OCI-LY7 (cell line): ENCODE data around the gene VPS13D.

Experiments
- EZH2phosphoT487 ChIP-seq: fragments of 200-600 bp; sonication (generic); IDR thresholded peaks from 2 replicates; pipeline ENCODE4 v1.6.1; 2018; ENCODE audit warnings: low read depth, borderline replicate concordance, mild to moderate bottlenecking, mixed run types, antibody characterized with exemption, low read length, moderate library complexity, mixed read lengths
- TF ChIP-seq, protein P1 (sequence below): fragments of 200-600 bp; sonication (generic); conservative IDR thresholded peaks from 2 replicates; pipeline ENCODE4 v1.5.1; 2014; ENCODE audit warnings: mild to moderate bottlenecking, antibody characterized with exemption, low read length, moderate library complexity, mixed read lengths

DNA sequence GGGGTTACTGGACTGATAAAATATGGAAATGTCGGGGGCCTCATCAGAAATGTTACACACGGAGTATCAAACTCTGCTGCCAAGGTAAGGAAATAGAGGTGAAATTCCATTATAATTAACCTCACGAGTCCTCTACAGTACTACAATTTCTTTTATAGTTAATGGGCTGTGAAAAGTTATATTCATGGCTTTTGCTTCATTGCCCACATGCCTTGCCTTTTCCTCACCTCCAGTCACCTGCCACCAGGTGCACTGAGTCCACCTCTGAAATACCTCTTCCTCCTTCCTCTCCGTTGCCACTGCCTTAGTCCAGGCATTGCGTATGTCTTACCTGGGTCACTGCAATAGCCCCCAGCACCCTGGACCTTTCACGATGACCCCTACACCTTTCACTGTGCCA, 186.9 kb downstream of the VPS13D start:
- TF ChIP-seq, protein P1, sequence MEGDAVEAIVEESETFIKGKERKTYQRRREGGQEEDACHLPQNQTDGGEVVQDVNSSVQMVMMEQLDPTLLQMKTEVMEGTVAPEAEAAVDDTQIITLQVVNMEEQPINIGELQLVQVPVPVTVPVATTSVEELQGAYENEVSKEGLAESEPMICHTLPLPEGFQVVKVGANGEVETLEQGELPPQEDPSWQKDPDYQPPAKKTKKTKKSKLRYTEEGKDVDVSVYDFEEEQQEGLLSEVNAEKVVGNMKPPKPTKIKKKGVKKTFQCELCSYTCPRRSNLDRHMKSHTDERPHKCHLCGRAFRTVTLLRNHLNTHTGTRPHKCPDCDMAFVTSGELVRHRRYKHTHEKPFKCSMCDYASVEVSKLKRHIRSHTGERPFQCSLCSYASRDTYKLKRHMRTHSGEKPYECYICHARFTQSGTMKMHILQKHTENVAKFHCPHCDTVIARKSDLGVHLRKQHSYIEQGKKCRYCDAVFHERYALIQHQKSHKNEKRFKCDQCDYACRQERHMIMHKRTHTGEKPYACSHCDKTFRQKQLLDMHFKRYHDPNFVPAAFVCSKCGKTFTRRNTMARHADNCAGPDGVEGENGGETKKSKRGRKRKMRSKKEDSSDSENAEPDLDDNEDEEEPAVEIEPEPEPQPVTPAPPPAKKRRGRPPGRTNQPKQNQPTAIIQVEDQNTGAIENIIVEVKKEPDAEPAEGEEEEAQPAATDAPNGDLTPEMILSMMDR, result no peak
- TF ChIP-seq EZH2phosphoT487, result no peak
